Skeletal muscle cell (primary cell): ENCODE data around the gene IGSF9.

Experiments
- DNase-seq: peaks from one replicate; pipeline ENCODE4 v3.0.0-alpha.2; 2010; ENCODE audit warnings: low read depth
- H3K4me3 ChIP-seq: 2 replicates; pipeline ENCODE4 v1.5.1; 2011; ENCODE audit warnings: low read depth, mild to moderate bottlenecking, control low read depth, low read length, moderate library complexity

The IGSF9 gene

DNA sequence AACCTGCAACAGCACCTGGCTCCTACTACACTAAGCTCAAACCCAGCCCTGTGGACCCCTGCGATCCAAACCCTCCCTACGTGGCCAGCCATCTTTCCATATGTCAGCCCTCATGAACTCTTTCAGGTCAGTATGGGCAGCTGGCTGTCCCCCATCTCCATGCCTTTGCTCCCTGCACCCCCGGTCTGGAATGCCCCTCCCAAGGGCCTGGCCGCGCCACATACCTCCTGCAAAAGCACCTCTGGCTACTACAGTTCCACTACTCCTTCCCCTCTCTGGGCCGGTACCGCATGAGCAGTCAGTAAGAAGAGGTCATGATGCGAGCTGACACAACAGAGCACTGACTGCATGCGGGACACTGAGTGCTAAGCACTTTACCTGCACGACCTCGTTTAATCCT, 10.1 kb downstream of the IGSF9 start:
- no peak for DNase-seq
- no peak overlapping the region for H3K4me3 ChIP-seq

DNA sequence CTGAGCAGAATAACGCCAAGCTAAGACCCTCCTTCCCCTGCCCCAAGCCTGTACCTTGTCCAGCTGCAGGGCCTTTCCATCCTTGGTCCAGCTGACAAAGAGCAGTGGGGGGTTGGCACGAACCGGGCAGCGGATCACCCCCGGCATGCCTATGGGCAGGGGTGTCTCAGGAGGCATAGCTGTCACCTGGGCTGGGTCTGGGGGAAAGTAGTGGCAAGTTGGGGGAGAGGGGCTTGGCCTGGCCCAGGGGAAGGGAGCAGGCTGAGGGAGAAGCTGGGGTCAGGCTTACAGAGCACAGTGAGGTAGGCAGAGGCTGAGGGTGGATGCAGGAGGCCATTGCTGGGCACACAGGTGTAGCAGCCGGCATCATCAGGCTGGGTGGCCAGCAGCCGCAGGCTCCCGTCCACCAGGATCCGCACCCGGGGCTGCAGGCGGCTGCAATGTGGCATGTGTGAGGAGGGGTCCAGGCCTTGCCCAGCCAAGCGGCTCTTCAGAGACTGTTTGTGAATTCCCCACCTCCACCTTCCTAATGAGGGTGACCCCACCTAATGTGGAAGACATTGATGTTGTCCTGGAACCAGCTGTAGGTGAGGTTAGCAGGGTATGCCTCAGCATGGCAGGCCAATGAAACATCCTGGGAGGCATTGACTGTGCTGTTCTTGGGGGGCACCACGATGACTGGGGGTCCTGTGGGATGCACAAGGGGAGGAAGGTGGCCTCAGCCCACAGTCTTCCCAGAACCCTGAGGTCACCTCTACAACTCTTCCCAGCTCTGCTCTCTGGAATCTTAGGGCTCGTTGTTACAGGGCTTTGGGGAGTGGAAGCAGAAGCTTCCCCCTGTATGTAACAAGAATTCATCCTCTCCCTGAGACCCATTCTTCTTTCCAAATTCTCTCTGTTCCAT, 11.0 kb downstream of the IGSF9 start:
- no peak overlapping the region for H3K4me3 ChIP-seq
- DNase-seq: no peak

DNA sequence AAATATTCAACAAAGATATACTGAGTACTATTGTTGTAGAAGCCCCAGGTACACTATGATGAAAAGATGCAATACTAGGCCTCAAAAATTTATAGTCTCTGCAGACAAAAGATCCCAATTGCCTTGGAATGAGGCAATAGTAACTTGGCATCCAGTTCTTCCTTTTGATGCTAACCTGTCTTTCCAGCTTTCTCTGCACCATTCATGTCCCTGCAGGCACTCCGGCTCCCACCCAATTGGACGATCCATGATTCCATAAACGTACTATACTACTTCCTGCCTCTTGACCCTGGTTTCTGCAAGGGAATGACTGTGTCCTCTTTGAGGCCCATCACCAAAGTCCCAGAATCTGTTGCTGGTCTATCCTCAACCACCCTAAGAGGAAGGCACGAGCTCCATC, 12.1 kb downstream of the IGSF9 start:
- no peak for DNase-seq
- no peak overlapping the region for H3K4me3 ChIP-seq

DNA sequence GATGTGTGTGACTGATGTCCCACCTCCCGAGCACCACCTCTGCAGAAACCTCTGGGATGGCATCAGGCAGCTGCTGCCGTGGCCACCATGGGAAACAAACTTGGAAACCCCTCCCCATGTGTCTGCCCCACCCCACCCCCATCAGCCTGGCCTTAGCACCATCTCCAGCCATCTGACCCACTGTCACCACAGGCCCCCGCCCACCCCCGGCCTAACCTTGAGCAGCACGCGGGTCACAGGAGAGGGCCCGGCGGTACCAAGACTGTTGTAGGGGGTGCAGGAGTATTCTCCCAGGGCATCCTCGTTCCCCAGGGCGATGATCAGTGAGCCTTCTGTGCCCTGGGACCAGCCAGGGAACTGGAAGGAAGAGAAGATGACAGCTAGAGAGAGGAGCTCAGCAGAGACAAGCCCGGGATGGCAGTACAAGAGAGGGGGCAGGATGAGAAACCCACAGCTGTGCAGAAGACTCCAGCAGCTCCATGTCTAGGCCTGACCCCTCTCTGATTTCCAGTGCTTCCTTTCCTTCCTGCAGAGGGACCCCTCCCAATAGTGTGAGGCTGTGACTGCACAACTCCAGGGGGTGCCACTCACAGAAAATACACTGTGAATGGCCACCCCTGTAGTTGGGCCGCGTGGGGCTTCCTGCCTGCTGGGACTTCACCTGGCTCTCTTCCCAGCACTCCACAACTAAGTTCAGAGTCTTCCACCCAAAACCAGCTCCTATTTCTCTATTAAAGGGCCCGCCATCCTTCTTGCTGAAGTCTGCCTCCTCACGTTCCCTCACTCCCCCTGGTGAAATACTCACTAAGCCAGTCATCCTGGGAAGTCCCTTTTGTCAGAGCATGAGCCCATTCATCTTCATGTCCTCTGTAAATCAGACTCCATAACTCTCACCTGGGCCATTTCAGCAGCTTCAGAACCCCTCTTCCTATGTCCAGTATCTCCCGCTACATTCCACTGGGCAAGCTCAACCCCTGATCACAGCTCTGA, 12.8 kb downstream of the IGSF9 start:
- DNase-seq: no peak
- H3K4me3 ChIP-seq: no peak overlapping the region

DNA sequence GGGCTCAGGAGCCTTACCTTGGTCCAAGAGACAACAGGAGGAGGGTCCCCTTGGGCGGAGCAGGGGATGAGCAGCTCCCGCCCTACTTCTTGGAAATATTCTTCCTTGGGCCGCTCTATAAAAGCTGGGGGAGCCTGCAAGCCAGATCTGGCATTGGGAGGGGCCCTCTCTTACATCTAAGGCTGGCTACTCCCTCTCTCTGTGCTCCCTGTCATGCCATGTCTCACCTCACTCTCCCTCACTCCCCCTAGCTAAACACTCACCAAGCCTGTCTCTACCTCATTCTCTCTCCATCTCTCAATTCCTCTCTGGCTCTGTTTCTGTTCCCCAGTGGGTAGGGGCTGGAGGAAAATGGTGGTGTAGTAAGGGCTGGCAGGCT, 13.6 kb downstream of the IGSF9 start:
- no peak overlapping the region for H3K4me3 ChIP-seq
- DNase-seq: no peak

DNA sequence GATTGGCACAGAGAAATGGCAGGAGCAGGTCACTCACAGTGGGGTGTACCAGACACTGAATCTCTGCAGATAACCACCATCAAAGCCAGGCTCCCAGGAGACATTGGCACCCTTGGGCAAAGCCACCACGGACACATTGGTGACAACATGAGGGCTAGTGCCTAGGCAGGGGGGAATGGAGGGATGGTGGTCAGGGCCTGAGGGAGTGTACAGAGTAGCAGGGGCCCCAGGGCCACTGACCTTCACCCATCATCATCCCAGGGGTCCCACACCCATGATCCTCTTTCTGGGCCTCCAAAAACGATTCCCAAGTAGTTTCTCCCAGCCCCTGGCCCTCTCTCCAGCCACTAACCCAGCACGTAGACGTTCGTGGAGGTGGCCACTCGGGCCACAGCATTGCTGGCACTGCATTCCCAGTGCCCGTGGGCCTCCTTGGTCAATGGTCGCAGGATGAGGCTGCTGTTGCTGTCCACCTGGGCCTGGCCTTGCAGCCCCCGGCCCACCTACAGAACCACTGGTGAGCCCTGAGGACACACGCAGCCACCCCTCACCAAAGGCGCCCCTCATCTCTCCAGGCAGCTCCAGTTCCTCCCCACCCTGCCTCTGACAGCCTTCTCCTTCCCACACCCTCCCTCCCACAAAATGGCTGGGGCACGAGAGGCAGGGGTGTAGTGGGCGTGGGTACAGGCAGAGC, 14.2 kb downstream of the IGSF9 start:
- H3K4me3 ChIP-seq: no peak overlapping the region

DNA sequence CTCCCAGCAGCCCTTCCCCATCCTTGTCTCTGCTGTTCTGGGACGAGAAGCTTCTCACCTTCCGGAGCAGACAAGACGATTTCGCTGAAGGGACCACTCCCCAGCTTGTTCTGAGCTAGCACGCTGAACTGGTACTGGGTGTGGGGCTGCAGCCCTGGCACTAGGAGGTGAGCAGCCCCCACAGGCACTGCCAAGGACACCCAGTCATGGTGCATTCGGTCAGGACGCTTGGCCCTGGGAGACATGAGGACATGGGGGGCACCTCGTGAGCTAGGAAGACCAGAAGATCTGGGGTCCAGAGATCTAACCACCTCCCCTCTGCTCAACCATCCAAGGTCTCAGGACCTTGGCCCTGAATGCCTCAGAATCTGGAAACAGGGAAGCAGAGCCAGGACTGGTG, 14.8 kb downstream of the IGSF9 start:
- no peak for DNase-seq
- H3K4me3 ChIP-seq: no peak overlapping the region

More for the DNA sequence above, 14.2 kb downstream of the IGSF9 start:
- no peak for DNase-seq

DNA sequence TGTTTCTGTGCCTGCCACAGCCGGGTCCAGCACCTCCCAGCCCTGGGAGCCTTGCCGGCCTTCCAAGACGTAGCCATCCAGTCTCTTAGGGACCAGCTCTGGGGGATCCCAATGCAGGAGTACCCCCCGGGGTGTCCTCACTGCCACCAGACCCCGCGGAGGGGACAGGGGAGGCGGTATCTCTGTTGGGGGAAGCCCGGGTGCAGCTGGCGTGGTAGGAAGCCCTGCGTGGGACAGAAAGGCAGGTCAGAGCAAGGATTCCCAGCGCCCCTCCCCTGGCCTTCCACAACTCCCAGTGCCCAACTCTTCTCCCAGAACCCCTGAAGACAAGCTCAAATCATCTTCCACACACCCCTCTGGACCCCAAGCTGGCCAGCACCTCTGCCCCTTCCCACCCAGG, 15.2 kb downstream of the IGSF9 start:
- DNase-seq: no peak
- no peak overlapping the region for H3K4me3 ChIP-seq

DNA sequence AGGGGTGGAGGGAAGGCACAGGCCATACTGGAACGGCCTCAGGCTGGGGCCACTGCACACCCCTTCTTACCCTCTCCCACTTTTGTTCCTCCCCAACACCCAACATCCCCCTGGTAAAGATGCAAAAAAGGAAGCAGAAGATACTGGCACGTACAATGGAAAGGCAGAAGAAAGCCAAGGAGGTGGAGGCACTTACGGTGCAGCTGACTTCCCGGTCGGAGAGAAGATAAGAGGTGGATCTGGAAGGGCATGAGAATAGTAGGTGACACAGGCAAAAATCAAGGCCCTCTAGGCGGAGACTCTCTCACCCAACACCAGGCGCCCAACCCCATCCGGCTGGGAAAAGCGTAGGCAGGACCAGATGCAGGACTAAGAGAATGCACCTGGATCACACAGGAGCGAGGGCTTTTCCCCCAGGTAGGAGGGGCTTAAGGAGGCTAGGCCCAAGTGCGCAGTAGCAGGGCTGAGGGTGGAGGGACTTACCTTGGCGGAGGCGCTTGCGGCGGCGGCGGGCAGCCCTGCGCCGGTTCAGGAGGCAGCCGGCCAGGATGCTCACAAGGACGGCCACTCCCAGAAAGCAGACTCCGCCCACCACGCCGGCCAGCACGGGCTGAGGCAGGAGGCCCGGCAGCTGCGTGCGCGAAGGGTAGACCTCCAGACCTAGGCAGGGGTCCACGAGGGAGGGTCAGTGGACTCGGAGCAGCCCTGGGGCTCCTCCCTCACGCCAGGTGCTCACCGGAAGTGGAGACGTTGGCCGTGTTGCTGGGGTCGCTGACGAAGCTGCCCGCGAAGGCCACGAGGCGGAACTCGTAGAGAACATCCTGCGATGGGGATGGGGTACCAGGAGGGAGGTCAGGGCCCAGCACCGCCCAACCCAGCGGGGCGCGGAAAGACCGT, 16.0 kb downstream of the IGSF9 start:
- no peak overlapping the region for H3K4me3 ChIP-seq
- no peak for DNase-seq

DNA sequence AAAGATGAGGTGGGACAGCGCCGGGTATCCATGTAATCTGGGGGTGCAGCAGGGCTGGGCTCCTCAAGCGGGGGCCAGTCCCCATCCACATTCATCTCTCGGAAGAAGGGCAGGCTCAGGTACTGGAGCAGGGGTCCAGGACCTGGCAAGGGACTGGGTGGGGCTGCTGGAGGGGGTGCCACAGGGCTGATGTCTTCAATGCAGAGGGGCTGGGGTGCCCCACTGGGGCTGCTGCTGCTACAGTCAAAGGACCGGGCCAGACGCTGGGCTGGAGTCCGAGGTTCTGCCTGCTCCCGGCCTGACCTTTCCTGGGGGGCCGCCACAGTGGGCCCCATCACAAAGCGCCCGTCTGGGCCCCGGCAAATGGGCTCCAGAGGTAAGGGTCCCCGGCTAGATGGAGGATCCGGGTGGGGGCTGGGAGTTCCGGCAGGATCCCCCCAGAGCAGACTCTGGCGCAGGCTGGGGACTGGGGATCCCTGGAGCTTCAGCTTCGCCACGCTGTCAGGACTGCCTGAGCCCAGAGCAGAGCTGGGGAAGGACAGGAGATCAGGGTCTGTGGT, 16.8 kb downstream of the IGSF9 start:
- no peak overlapping the region for H3K4me3 ChIP-seq
- DNase-seq: no peak

DNA sequence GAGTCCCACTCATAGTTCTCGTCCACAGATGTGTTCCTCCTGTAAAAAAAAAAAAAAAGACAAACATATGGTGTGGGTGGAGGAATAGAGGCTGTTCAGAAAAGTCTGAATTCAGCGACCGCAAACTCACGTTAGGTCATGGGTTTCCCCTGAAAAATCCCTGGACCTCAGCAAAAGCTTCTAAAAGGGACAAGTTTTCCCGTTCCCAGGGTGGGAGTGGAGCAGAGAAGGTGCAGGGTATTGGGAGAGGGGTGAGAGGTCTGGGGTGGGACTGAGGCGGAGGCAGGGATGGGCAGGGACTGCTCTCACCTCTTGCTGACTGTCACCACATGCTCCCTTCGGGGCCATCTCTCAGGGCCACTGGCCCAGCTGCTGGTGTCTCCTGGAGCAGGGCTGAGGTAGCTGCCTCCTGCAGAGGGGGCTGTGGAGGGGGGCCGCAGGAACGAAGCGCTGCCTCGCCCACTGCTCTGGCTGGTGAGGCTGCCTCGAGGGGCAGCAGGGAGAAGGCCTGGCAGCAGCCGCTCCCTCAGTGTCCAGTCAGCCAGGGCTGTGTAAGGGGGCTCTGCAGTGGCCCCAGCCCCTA, 17.5 kb downstream of the IGSF9 start:
- H3K4me3 ChIP-seq: no peak overlapping the region
- no peak for DNase-seq

DNA sequence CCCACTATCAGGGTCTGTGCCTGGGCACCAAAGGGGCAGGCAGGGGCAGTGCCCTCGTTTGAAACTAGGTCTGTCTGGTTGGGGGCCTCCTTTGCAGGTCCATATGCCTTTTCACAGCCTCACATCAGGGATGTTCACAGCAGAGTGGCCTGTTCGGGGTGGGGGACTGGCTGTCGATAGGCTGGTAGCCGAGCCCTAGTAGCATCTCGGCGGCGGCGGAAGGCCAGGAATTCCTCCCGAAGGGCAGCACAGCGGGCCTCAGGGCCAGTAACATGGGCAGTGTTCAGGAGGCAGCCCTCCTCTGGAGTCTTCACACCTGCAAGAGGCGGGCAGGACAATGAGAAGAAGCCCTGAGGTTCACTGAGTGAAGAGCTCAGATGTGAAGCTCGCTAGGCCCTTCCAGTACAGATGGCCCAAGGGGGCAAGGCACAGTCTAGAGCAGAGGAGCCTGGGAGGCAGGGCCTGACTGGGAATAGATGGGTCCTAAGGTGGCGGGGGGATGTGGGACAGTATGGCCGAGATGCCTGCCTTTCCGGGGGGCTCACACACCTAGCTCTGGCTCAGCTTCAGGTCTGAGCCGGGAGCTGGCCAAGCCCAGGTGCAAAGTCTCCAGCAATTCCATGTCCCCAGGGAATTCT, 18.1 kb downstream of the IGSF9 start:
- no peak for DNase-seq
- no peak overlapping the region for H3K4me3 ChIP-seq

DNA sequence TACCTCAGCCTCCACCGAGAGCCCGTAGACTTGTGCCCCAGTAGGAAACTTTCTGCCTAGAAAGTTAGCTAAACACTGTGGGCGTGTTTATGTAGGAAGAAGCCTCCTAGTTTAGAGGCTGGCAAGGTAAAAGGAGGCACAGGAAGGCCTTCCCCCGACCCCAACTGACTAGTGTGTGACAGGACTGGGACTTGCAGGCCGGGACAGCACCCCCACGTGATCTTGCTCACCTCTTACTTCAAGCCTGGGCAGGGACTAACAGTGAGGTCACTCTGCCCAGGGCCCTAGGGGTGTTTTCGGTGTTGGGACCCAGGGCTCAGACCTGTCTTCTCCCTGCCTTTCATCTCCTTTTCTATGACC, 19.7 kb downstream of the IGSF9 start:
- DNase-seq: no peak
- peak overlapping the region; percentile 98 for H3K4me3 ChIP-seq

DNA sequence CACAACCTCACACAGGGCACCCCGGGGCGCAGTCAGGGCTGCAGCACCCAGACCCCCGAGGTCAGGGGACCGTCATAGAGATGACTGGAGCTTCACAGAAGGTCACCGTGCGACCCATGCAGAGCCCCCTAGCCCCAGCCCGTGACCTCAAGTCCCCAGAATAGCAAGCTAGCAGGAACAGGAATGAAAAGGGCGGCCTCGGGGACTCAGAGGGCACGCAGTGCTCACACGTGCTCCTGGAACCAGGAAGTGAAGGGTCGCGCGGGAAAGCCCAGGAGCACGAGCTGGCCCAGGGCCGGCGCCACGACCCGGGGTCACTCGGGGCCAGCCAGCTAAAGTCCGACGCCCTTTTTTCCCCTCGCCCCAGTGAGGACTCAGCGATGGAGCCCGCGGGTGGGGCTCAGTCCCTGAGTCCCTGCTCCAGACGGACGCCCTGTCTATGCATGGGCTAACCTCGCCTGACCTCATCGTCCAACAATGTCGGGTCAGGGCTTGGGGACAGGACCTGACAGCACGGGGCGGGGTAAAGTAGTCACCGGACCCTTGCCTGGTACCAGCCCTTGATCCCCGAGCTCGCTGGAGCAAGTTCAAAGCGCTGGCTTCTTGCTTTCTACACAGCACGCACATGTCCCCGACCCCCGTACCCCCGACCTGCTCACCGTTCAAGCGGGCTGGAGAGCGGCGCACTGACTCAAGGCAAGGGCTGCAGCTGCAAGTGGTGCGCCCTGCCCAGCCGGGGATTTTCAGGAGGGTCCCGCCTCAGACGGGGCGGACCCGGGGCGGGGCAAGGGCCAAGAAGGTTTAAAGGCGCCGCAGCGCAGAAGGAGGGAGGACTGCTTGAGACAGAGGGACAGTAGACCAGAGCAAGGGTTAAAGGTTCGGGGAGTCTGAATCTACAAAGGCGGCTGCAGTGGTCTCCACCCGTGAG, 20.4 kb downstream of the IGSF9 start, which contains the start of gene TAGLN2:
TSS of gene TAGLN2 (minus strand) at position 717 of the 928 bp plus-strand sequence. CDS start 4,998 bp downstream, outside the sequence.
- H3K4me3 ChIP-seq: peak within 1 kb of the TSS; percentile 98
- peak; percentile 78 for DNase-seq

DNA sequence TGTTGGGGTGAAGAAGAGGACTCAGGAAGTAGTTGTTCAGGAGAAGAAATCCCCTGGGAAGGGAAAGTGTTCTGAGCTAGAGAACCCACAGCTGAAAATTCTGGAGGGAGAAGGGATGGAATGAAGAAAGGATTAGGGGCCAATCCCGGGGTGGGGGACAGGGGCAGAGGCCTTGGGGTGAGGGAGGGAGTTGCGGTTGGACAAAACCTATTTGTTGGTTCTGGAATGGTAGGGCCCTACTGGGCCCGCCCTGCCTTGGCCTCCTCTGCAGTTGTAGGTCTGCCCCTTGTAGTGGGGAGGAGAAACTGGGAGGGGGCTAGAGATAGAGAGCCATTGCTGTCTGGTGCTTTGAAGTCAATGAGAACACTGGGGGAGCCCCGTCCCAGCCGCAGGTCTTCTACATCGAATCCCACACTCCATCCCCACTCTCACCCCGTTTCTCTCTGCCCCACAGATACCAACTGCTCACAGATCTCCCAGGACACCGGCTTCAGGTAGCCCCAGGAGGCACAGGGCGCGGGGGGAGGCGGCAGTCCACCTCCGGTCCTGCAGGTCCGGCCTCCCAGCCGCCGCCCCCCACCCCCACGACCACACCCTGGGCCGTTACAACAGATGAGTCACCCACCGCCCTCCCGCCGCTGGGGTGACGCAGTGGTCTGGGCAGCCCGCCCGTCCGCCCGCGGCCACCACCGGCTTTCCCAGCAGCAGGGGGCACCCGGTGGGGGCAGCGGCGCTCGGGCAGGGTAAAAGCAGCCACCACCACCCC, 21.2 kb downstream of the IGSF9 start:
- peak overlapping the region; percentile 98 for H3K4me3 ChIP-seq
- peak; percentile 83 for DNase-seq
